Activated naive CD4-positive, alpha-beta T cell treated with anti-CD3 and anti-CD28 coated beads for 36 hours (primary cell): ENCODE measurements around the gene ZDHHC22. TPM values are rescaled to one million over a fixed set of nuclear protein-coding genes. Genes with fewer than 3 reads are reported as not detected.

ENCODE experiments used
- CTCF ChIA-PET: fragments of 350-600 bp; sonication (Branson Sonifier 250); formaldehyde crosslinking; loops from one replicate; lab custom pipeline; 2021; ENCODE audit warnings: antibody characterized with exemption; lab: Charles Lee
- DNase-seq: peaks from one replicate; pipeline ENCODE4 v3.0.0-alpha.2; 2020
- H3K27ac Mint-ChIP-seq: one replicate; pipeline ENCODE4 v1.8.0; 2021; ENCODE audit warnings: mild to moderate bottlenecking, mixed read lengths
- H3K27me3 Mint-ChIP-seq: one replicate; pipeline ENCODE4 v1.8.0; 2021; ENCODE audit warnings: low read depth, mixed read lengths
- H3K36me3 Mint-ChIP-seq: one replicate; pipeline ENCODE4 v1.8.0; 2021; ENCODE audit warnings: low read depth, mixed read lengths
- H3K4me1 Mint-ChIP-seq: one replicate; pipeline ENCODE4 v1.8.0; 2021; ENCODE audit warnings: low read depth, mixed read lengths
- H3K4me3 Mint-ChIP-seq: one replicate; pipeline ENCODE4 v1.8.0; 2021; ENCODE audit warnings: mild to moderate bottlenecking, moderate library complexity, mixed read lengths
- H3K9me3 Mint-ChIP-seq: one replicate; pipeline ENCODE4 v1.8.0; 2021; ENCODE audit warnings: mixed read lengths
- intact Hi-C: fragments of 100-400 bp; cut with micrococcal nuclease; formaldehyde crosslinking; loops from one replicate; pipeline ENCODE4 v1.15.1; 2023
- total RNA-seq, 2 experiments: library from RNA; stranded (reverse); gene quantifications; one replicate each; pipeline ENCODE4 v1.2.3, GENCODE V29; 2021

Gene ZDHHC22, protein sequence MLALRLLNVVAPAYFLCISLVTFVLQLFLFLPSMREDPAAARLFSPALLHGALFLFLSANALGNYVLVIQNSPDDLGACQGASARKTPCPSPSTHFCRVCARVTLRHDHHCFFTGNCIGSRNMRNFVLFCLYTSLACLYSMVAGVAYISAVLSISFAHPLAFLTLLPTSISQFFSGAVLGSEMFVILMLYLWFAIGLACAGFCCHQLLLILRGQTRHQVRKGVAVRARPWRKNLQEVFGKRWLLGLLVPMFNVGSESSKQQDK
- not detected for total RNA-seq

- Mint-ChIP-seq H3K36me3 (no peaks in the 10 kb centered on the region), H3K4me1 (peaks cover 20% of the 10 kb centered on the region), H3K27me3 (peaks cover 73% of the 10 kb centered on the region), H3K4me3 (no peak within 1 kb of the TSS), H3K27ac (no peak within 1 kb of the TSS), H3K9me3 (no peaks in the 10 kb centered on the region)
- intact Hi-C loops: no loop called here
- CTCF ChIA-PET: interaction anchor here (0.6 to 2.9 kb wide), 5 partner anchors 10 to 266 kb away, joined by 3 to 10 read pairs (median 3); no protein-coding TSS in a partner anchor
- DNase-seq: no peak
Observed at GRCh38 chr14:77141214-77142004, at the start of gene ZDHHC22. TSS of gene ZDHHC22 (minus strand) at chr14:77141791. CDS start at chr14:77139738, 2,053 bp downstream.

GRCh38 chr14:77190977-77191376 lies 49.4 kb upstream of the ZDHHC22 start:
- Mint-ChIP-seq H3K9me3 (no peaks in the 10 kb centered on the region), H3K27me3 (peaks cover 2% of the 10 kb centered on the region), H3K4me3 (no peak overlapping the region), H3K36me3 (no peaks in the 10 kb centered on the region), H3K4me1 (no peaks in the 10 kb centered on the region), H3K27ac (no peak overlapping the region)
- CTCF ChIA-PET: interaction anchor here (0.6 to 1.2 kb wide), 3 partner anchors 13 to 41 kb away, joined by 3 to 4 read pairs (median 3); no protein-coding TSS in a partner anchor
- intact Hi-C loops: no loop called here
- DNase-seq: no peak

DNA sequence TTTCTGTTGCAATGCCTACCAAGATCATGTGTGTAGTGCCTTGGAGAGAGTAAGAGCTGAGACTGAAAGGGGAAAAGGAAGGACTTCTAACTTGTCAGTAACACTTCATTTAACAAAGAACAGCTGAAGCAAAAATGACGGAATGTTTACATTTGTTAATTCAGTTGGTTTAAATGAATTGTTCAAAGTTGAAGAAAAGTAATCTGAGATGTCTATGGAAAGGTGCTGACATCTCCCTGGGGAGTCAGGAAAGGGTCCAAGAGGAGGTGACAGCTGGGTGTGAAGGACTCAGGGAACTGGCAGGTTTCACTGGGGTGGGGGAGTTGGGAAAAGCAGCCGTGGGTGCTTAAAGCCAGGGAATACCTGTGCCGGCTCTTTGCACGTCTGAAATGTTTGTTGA lies 47.9 kb upstream of the ZDHHC22 start:
- Mint-ChIP-seq H3K9me3 (no peaks in the 10 kb centered on the region), H3K27me3 (peaks cover 5% of the 10 kb centered on the region), H3K27ac (no peak overlapping the region), H3K4me3 (no peak overlapping the region), H3K36me3 (no peaks in the 10 kb centered on the region), H3K4me1 (no peaks in the 10 kb centered on the region)
- no peak for DNase-seq
- CTCF ChIA-PET: interaction anchor here (0.6 to 1.1 kb wide), 2 partner anchors 24 to 83 kb away, joined by 3 read pairs; no protein-coding TSS in a partner anchor
- intact Hi-C loops: no loop called here

DNA sequence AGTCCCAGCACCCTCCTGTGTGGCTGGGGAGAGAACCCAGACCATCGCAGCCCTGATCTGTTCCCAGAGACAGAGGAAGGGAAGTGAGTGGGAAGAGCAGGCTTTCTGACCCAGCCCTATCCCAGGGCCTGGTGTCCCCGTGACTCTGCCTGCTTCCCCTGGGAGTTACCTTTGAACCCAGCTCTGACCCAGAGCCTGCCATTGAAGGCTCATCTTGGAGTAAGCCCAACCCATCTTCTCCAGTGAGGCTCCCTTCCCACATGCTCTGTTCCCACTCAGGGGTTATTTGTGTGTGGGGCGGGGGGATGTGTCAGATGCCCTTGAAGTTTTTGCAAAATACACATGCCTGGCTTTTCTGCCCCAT lies 46.0 kb upstream of the ZDHHC22 start:
- intact Hi-C loops: no loop called here
- CTCF ChIA-PET: interaction anchor here (0.9 kb wide), 1 partner anchor 35 kb away, joined by 3 read pairs; no protein-coding TSS in a partner anchor
- peaks cover 9% of the 10 kb centered on the region for H3K27me3 Mint-ChIP-seq
- H3K4me1 Mint-ChIP-seq: peaks cover 4% of the 10 kb centered on the region
- DNase-seq: no peak
- H3K36me3 Mint-ChIP-seq: no peaks in the 10 kb centered on the region
- no peaks in the 10 kb centered on the region for H3K9me3 Mint-ChIP-seq
- H3K27ac Mint-ChIP-seq: no peak overlapping the region
- no peak overlapping the region for H3K4me3 Mint-ChIP-seq

- CTCF ChIA-PET: no interaction called here
- peaks cover 7% of the 10 kb centered on the region for H3K4me1 Mint-ChIP-seq
Observed at GRCh38 chr14:77186911-77187648, 45.5 kb upstream of the ZDHHC22 start.

DNA sequence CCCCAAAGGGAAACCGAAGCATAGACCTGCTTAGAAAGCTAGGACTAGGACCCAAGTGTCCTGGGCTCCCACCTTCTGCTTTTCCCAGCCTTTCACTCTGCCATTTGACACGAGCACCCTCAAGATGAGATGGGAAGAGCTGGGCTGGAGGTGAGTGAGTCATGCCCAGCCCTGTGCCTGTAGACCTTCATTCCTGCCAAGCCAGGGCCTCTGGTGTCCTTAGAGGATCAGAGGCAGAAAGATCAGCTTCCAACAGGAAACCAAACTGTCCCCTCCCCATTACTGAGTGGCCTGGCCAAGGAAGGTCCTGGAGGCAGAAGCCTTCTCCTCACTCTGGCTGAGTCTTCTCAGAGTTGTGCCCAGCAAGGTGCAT lies 43.5 kb upstream of the ZDHHC22 start:
- DNase-seq: no peak
- H3K36me3 Mint-ChIP-seq: no peaks in the 10 kb centered on the region
- no peak overlapping the region for H3K27ac Mint-ChIP-seq
- peaks cover 11% of the 10 kb centered on the region for H3K4me1 Mint-ChIP-seq
- intact Hi-C loops: no loop called here
- H3K9me3 Mint-ChIP-seq: no peaks in the 10 kb centered on the region
- peaks cover 24% of the 10 kb centered on the region for H3K27me3 Mint-ChIP-seq
- H3K4me3 Mint-ChIP-seq: no peak overlapping the region
- CTCF ChIA-PET: interaction anchor here (0.6 to 1.0 kb wide), 2 partner anchors 34 to 729 kb away, joined by 3 read pairs; no protein-coding TSS in a partner anchor

More at GRCh38 chr14:77186911-77187648, 45.5 kb upstream of the ZDHHC22 start:
- Mint-ChIP-seq H3K36me3 (no peaks in the 10 kb centered on the region), H3K4me3 (no peak overlapping the region), H3K27ac (no peak overlapping the region), H3K27me3 (peaks cover 10% of the 10 kb centered on the region), H3K9me3 (no peaks in the 10 kb centered on the region)
- intact Hi-C loops: no loop called here
- DNase-seq: no peak

- H3K36me3 Mint-ChIP-seq: no peaks in the 10 kb centered on the region
- DNase-seq: no peak
- peaks cover 11% of the 10 kb centered on the region for H3K4me1 Mint-ChIP-seq
- intact Hi-C loops: no loop called here
- H3K4me3 Mint-ChIP-seq: no peak overlapping the region
- CTCF ChIA-PET: interaction anchor here (0.6 to 1.3 kb wide), 4 partner anchors 33 to 728 kb away, joined by 3 to 4 read pairs (median 3); no protein-coding TSS in a partner anchor
- no peaks in the 10 kb centered on the region for H3K9me3 Mint-ChIP-seq
- no peak overlapping the region for H3K27ac Mint-ChIP-seq
- H3K27me3 Mint-ChIP-seq: peaks cover 28% of the 10 kb centered on the region
Observed at GRCh38 chr14:77184396-77185092, 43.0 kb upstream of the ZDHHC22 start.

DNA sequence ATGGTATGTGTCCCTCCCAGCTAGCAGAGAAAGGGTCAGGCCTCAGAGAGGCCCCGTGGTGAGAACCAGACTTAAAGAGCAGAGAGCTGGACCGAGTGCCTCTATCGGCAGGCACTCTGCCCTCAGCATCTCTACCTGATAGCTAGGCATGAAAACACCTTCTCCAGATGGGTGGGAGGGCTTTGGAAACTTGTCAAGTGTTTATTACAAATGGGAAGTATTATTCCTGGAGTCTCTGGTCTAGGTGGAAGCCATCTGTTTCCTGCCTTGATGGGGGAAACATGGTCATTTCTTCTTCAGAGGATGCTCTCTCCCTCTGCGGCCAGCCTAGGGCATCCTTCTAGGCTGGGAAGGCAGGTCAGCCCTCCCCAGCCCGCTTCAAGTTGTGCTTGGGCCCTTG lies 42.3 kb upstream of the ZDHHC22 start:
- intact Hi-C loops: no loop called here
- peaks cover 27% of the 10 kb centered on the region for H3K27me3 Mint-ChIP-seq
- CTCF ChIA-PET: interaction anchor here (0.6 to 1.3 kb wide), 3 partner anchors 117 to 587 kb away, joined by 3 to 5 read pairs (median 4); no protein-coding TSS in a partner anchor
- peaks cover 11% of the 10 kb centered on the region for H3K4me1 Mint-ChIP-seq
- no peaks in the 10 kb centered on the region for H3K36me3 Mint-ChIP-seq
- no peak overlapping the region for H3K4me3 Mint-ChIP-seq
- DNase-seq: no peak
- H3K27ac Mint-ChIP-seq: no peak overlapping the region
- H3K9me3 Mint-ChIP-seq: no peaks in the 10 kb centered on the region

GRCh38 chr14:77181603-77182437 lies 40.2 kb upstream of the ZDHHC22 start, which contains the start of gene TMEM63C:
TSS of gene TMEM63C (plus strand) at chr14:77181798. CDS start at chr14:77218814, 37,016 bp downstream.
- peak; percentile 67 for DNase-seq
- intact Hi-C loops: no loop called here
- Mint-ChIP-seq H3K4me3 (peak within 1 kb of the TSS; percentile 56), H3K36me3 (no peaks in the 10 kb centered on the region), H3K9me3 (no peaks in the 10 kb centered on the region), H3K27me3 (peaks cover 30% of the 10 kb centered on the region), H3K4me1 (peaks cover 11% of the 10 kb centered on the region), H3K27ac (no peak within 1 kb of the TSS)
- CTCF ChIA-PET: no interaction called here

DNA sequence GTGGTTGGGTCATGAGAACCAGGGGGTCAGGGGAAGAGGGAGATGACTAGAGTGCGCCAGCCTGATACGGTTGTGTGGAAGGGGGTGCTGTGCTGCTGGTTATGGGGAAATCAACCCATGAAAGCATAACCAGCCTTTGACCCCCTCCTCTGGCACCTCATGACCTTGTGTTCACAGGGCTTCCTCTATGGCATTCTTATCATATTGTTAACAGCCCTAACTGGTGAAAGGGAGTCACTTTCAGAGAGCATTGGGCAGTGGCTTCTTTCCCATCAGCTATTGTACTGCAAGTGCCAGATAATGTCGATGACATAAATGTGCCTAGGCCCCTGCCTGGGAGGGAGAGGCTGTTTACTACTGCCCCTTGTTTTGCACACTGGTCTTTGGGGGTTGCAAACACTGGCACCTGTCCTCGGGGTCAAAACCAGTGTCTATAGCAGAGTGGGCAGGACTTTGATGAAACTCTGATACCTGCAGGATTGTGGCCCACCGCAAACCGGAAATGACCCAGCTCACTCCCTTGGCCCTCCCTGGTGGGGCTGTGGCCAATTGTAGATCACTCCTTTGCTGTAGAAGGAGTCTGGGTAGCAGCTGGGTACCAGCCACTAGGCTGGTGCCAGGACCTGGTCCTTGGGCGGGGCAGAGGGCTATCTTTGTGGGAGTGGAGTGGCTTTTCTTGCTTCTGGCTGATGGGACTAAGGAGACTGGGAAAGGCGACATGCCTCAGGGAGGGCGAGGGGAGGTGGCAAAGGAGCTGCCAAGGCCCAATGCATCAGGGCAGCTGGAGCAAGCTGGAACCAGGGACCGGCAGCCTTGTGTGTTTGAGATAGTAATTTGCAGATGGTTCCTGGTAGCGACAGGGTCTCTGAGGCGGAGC lies 39.4 kb upstream of the ZDHHC22 start:
- Mint-ChIP-seq H3K27ac (no peak overlapping the region), H3K36me3 (no peaks in the 10 kb centered on the region), H3K4me1 (peaks cover 11% of the 10 kb centered on the region), H3K9me3 (no peaks in the 10 kb centered on the region), H3K4me3 (peak overlapping the region; percentile 56), H3K27me3 (peaks cover 30% of the 10 kb centered on the region)
- intact Hi-C loops: no loop called here
- DNase-seq: no peak
- CTCF ChIA-PET: interaction anchor here (0.6 to 1.6 kb wide), 3 partner anchors 28 to 496 kb away, joined by 3 to 4 read pairs (median 4); no protein-coding TSS in a partner anchor
